Adipose tissue (tissue), 3 donors: ENCODE data around the gene FFAR2. TPM values are rescaled to one million over a fixed set of nuclear protein-coding genes. Genes with fewer than 3 reads are reported as not detected.
A peak's percentile ranks its signal among the peaks of the same experiment; 100 is the strongest.
"Not testable (repeated sequence)": the region's sequence is repeated elsewhere in the genome, so short reads cannot be mapped to it uniquely, and the experiment has no call there.

ENCODE experiments used
- H3K27ac ChIP-seq: one replicate; pipeline ENCODE4 v1.5.1; 2013; ENCODE audit warnings: low read depth, low read length
- WGBS, 3 donors: extraction: QIAGEN DNeasy Blood & Tissue Kit; methylation state at CpG; one replicate each; pipeline ENCODE4 v1.1.7; 2013; 5-methylcytosine and 5-hydroxymethylcytosine counted together
- polyA plus RNA-seq, 3 donors: library from polyadenylated mRNA; stranded (reverse); fragments of 200-250 nt; gene quantifications; one replicate each; pipeline ENCODE4 v1.2.3, GENCODE V29; 2013
- donor health status: healthy with polysubstance abuse.
- donor health status: Bipolar disorder and iron deficiency.
- donor health status: healthy.

The FFAR2 gene
- polyA plus RNA-seq, 3 donors, result 0.24 to 4.6 (median 4.0) TPM

DNA sequence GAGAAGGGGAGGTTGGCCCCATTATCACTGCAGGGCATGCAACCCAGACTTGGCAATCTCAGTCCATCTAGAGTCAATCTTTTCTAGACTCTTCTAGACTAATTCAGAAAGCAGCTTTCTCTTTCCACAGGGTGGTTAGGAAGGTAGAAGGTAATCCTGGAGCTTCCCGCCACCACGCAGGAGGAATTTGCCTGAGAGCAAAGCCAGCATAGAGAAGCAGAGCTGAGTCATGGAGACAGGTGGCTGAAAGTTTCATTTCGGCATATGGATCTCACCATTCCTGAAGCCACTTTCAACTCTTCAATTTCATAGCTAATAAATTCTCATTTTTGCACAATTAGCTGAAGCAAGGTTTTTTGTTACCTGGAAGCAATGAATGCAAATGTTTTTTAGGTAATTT is 29.0 kb upstream of the FFAR2 start:
- 75 to 92% (median 89%) methylated on average over 3 of the region's 3 CpGs for WGBS, 3 donors
- no peak overlapping the region for H3K27ac ChIP-seq

GRCh38 chr19:35419805-35420204 is 28.3 kb upstream of the FFAR2 start:
- WGBS, 3 donors, result 52 to 87% (median 85%) methylated on average over 5 of the region's 5 CpGs

DNA sequence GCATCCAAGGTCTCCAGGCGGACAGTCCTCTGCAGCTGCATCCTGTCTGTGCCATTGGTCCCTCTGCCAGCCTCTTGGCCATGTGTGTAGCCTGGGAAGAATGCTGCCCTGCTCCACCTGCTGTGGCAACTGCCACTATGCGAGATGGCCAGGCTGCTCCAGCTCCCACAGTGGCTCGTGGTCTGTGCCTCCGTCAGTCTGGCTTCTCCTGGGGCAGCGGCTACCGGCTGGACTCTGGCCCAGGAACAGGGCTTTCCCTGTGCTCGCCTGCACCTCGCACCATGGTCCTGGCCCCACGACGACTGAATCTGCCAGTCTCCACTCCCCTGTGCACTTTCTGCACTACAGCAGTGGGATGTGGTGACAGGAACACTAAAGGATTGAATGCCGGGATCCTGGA is 26.7 kb upstream of the FFAR2 start:
- 50 to 76% (median 52%) methylated on average over 11 of the region's 11 CpGs for WGBS, 3 donors
- H3K27ac ChIP-seq, result no peak overlapping the region

More at GRCh38 chr19:35419805-35420204, 28.3 kb upstream of the FFAR2 start:
- H3K27ac ChIP-seq, result no peak overlapping the region

DNA sequence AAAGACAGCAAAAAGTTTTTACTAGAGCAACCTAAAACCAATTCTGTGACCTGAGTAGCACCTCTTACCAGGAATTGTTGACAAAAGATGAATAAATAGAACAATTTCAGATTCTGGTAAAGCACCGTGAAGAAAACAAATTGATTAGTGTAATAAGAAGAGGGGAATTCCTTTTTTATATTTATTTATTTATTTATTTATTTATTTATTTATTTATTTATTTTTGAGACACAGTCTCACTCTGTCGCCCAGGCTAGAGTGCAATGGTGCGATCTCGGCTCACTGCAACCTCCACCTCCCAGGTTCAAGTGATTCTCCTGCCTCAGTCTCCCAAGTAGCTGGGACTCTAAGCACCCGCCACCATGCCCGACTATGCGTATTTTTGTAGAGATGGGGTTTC is 24.7 kb upstream of the FFAR2 start:
- H3K27ac ChIP-seq, result not testable (repeated sequence)
- 88 to 99% (median 94%) methylated on average over 7 of the region's 7 CpGs for WGBS, 3 donors

GRCh38 chr19:35425682-35426081 is 22.4 kb upstream of the FFAR2 start:
- WGBS, 3 donors, result 82 to 88% (median 84%) methylated on average over 4 of the region's 4 CpGs
- no peak overlapping the region for H3K27ac ChIP-seq

- WGBS, 3 donors, result 25 to 79% (median 75%) methylated on average over 4 of the region's 4 CpGs
- no peak overlapping the region for H3K27ac ChIP-seq
These were observed 20.9 kb upstream of the FFAR2 start for GRCh38 chr19:35427187-35427586.

DNA sequence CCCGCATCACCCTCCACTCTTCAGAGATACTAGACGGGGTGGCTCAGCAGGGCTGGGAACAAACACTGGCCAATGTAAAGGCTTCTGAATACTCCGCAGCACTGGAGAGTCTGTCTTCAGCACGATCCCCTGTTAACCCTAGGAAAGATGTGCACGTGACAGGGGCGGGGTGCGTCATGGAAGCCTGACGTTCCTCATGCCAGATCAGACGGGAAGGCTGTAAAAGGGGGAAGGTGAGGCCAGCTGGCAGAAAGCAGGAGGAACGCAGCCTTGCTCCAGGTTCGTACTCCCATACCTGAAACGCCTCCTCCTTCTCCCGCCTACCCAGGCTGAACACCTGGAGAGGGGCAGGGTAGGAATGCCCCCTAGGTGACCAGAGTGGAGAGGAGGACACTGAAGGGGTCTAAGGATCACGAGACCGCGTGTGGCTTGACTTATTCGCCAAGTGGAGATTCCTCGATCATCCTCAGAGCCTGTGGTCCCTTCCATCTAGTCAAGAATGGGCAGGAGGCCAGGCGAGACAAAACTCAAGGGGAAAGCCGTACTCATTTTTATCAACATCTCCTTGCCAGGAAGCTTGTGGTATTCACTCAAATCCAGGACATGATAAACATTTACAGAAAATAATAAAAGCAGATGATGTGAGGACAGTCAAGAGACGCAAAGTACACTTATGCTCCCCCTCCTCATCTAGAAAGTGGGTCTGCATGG is 18.2 kb upstream of the FFAR2 start:
- WGBS, 3 donors, result 72 to 92% (median 75%) methylated on average over 21 of the region's 21 CpGs
- no peak overlapping the region for H3K27ac ChIP-seq

DNA sequence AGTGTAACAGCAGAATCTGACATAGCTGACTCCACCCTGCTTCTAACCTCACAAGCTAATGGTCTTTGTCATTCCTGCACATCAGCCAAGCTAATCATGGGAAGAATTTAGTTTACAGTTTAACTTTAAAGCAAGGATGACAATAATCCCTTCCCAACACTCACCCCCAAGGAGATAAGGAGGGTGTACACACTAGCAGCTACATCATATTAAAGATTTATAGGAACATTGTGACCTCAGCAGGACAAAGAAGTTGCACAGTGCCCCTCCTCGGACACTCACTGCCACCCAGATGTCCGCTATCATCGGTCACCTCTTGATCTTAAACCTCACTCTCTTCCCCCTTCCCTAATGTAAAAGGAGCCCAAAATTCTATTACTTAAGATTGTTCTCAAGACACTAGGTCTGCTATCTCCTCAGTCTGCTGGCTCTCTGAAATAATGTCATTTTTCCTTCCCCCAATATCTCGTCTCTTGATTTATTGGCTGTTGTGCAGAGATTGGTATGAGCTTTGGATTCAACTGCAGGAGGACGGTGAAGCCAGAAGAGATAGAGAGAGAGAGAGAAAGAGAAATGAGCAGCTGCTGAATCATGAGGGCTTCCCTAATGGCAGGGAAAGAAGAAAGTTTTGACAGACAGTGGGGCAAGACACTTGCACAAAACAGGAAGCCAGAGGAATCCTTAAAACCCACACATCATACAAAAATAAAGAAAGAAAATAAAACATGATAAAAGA is 17.5 kb upstream of the FFAR2 start:
- 36 to 68% (median 36%) methylated on average over 5 of the region's 5 CpGs for WGBS, 3 donors
- H3K27ac ChIP-seq, result no peak overlapping the region

DNA sequence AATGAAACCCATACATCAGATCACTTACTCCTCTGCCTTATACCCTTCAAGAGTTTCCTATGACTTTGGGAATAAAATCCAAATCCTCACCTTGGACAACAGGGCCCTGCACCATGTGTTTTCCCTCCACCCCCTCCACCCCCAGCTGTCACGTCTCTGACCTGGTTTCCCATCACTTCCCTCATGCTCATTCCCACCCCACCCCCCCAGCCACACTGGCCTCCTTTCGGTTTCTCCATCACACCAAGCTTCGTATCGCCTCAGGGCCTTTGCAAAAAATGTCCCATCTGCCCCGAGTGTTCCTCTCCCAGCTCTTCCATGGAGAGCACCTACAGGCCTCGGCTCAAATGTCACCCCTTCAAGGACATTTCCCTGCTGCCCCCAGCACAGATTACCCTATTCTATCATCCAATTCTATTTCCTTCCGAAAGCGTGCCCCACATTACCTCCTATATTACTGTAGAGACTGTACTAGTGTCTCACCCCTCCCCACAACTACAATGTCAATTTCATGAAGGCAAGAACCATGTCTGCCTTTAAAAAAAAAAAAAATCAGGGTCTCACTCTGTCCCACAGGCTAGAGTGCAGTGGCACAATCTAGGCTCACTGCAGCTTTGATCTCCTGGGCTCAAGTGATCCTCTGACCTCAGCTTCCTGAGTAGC is 16.8 kb upstream of the FFAR2 start:
- WGBS, 3 donors, result 71 to 94% (median 79%) methylated on average over 8 of the region's 8 CpGs

GRCh38 chr19:35432911-35433310 is 15.1 kb upstream of the FFAR2 start:
- WGBS, 3 donors, result 71 to 88% (median 85%) methylated on average over 9 of the region's 9 CpGs
- H3K27ac ChIP-seq, result no peak overlapping the region

More for the DNA sequence above, 16.8 kb upstream of the FFAR2 start:
- no peak overlapping the region for H3K27ac ChIP-seq

DNA sequence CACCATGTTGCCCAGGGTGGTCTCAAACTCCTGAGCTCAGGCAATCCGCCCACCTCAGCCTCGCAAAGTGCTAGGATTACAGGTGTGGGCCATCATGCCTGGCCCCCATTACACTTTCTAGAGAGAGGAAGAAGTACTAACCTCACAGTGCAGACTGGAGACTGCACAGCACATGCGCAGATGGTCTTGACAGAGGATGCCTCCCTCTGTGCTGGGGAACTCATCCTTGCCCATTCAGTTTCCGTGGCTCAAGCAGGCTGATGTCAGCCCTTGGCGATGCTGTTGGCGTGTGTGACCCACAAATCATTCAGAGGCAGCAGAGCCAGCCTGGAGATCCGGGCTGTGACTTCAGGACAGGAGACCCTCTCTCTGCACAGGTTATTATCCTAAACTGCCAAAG is 14.6 kb upstream of the FFAR2 start:
- no peak overlapping the region for H3K27ac ChIP-seq
- 87 to 95% (median 92%) methylated on average over 7 of the region's 7 CpGs for WGBS, 3 donors

DNA sequence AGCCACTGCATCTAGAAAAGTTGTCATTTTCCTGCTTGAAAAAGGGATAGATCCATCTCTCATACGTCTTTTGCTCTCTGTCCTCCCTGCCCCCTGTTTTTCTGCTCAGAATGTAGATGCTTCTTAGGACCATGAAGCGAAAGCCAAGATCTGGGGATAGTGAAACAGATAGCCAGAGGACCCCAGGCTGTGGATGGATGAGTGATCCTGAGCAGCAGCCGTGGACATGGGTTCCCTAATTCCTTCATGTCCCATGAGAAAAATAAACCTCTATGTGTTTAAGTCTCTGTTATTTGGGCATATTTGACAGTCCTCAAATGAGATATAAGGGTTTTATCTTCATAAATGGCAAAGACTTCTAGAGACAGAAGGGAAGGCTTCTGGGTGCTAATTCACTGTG is 12.2 kb upstream of the FFAR2 start:
- peak overlapping the region; percentile 88 for H3K27ac ChIP-seq
- 68 to 91% (median 72%) methylated on average over 3 of the region's 3 CpGs for WGBS, 3 donors

- WGBS, 3 donors, result 4 to 14% (median 7%) methylated on average over 17 of the region's 17 CpGs
- peak overlapping the region; percentile 88 for H3K27ac ChIP-seq
These were observed 11.3 kb upstream of the FFAR2 start for GRCh38 chr19:35436477-35437405.

- H3K27ac ChIP-seq, result no peak overlapping the region
- whole genome bisulfite sequencing, 3 donors, result 84 to 88% (median 87%) methylated on average over 15 of the region's 15 CpGs
These were observed 10.6 kb upstream of the FFAR2 start for GRCh38 chr19:35437406-35437951.

DNA sequence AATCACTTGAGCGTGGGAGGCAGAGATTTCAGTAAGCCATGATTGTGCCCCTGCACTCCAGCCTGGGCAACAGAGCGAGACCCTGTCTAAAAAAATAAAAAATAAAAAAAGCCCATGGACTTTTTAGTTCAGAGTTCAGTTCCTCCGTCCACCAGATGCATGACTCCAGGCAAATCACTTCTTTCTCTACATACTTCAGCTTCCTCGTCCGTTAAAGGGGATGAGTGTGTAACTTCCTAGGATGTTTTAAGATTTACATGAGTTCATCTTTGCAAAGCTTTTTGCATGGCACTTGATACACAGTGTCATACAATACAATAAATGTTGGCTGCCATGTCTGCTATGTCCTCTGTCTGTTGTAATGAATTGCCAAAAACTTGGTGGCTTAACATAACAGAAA is 10.0 kb upstream of the FFAR2 start:
- WGBS, 3 donors, result 69 to 90% (median 73%) methylated on average over 5 of the region's 5 CpGs

GRCh38 chr19:35438527-35438926 is 9.5 kb upstream of the FFAR2 start:
- 40 to 70% (median 70%) methylated on average over 5 of the region's 5 CpGs for WGBS, 3 donors
- no peak overlapping the region for H3K27ac ChIP-seq

More for the DNA sequence above, 10.0 kb upstream of the FFAR2 start:
- no peak overlapping the region for H3K27ac ChIP-seq

DNA sequence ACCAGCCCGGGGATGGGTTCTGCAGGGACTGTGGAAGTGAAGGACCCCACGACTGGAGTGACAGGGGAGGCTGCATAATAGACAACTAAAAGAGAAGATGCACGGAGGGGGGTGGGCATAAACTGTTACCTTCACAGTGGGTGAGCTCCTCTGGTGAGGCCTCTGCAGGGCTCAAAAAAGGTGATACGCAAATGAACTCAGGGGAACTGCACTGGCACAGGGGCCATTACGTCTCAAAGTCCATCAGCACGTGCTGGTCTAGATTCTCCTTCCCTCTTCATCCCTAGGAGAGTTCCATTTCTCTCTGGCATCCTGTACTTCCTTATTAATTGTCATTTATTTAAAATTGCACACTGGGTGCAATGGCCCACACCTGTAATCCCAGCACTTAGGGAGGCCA is 8.1 kb upstream of the FFAR2 start:
- 94 to 97% (median 94%) methylated on average over 6 of the region's 6 CpGs for WGBS, 3 donors

GRCh38 chr19:35442091-35442490 is 6.0 kb upstream of the FFAR2 start:
- no peak overlapping the region for H3K27ac ChIP-seq
- 40 to 87% (median 61%) methylated on average over 7 of the region's 7 CpGs for WGBS, 3 donors

More for the DNA sequence above, 8.1 kb upstream of the FFAR2 start:
- no peak overlapping the region for H3K27ac ChIP-seq
